ELF-1 (cell line): ENCODE data around the gene EVA1C.
"Not testable (repeated sequence)": the region's sequence is repeated elsewhere in the genome, so short reads cannot be mapped to it uniquely, and the experiment has no call there.

Experiments
- DNase-seq: peaks from one replicate; pipeline ENCODE4 v3.0.0-alpha.2; 2016; ENCODE audit warnings: low read depth, low spot score

EVA1C gene

GRCh38 chr21:32530809-32531208 lies 118.3 kb downstream of the EVA1C start:
- DNase-seq = not testable (repeated sequence)

DNA sequence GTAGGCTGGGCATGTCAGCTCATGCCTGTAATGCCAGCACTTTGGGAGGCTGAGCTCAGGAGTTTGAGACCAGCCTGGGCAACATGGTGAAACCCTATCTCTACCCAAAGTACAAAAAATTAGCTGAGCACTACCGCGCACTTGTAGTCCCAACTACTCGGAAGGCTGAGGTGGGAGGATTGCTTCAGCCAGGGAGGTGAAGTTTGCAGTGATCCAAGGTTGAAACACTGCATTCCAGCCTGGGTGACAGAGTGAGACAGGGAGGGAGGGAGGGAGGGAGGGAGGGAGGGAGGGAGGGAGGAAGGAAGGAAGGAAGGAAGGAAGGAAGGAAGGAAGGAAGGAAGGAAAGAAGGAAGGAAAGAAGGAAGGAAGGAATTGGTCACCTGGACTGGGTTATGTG lies 119.1 kb downstream of the EVA1C start:
- not testable (repeated sequence) for DNase-seq

GRCh38 chr21:32532636-32533035 lies 120.1 kb downstream of the EVA1C start:
- DNase-seq = no peak

- no peak for DNase-seq
Measured at GRCh38 chr21:32533053-32533452, 120.5 kb downstream of the EVA1C start.

- no peak for DNase-seq
Measured at GRCh38 chr21:32533611-32534010, 121.1 kb downstream of the EVA1C start.

DNA sequence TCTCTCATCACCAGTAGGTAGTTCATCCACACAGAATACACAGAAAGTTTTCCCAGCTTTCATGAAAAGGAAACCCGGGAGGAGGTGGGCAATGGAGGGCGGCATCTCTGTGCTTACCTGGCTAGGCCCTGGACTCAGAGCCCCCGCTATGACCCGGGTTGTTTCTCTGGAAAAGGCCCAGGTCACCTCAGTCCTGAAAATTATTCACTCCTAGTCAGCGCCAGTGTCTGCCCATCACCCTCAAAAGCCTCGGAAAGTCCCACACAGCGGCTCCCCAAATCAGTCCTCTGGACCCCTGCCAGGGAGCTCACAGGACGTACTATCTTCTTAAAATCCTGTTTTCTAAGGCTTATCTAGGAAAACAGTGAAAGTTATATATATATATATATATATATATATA lies 121.6 kb downstream of the EVA1C start:
- no peak for DNase-seq

- DNase-seq = no peak
Measured at GRCh38 chr21:32535612-32536011, 123.1 kb downstream of the EVA1C start.

DNA sequence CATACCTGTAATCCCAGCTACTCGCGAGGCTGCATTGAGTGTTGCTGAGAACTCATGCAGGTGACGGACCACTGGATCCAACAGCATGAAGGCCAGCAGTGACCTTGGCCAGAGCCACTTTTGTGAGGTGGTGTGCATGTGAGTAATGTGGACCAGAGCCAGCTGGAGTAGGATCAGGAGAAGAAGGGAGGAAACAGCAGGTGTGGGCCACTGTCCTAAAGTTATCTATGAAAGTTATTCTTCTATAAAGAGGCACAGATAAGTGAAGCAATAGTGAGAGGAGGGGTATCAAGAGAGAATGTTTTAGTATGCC lies 125.0 kb downstream of the EVA1C start:
- DNase-seq = no peak

DNA sequence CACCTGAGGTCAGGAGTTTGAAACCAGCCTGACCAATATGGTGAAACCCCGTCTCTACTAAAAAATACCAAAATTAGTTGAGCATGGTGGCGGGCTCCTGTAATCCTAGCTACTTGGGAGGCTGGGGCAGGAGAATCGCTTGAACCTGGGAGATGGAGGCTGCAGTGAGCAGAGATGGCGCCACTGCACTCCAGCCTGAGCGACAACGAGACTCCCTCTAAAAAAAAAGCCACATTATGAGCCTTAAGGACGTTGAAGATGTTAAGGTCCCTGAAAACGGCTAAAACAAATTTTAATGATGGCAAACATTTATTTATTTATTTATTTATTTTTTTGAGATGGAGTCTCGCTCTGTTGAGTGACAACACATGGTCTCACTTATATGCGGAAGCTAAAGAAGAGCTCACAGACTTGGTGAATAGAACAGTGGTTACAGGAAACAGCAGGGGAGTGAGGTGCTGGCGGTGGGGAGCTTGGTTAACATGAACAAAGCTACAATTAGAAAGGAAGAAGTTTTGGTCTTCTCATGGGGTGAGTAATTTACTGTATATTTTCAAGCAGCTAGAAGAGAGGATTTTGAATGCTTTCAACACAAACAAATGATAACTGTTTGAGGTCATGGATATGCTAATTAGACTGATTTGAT lies 125.8 kb downstream of the EVA1C start:
- no peak for DNase-seq

DNA sequence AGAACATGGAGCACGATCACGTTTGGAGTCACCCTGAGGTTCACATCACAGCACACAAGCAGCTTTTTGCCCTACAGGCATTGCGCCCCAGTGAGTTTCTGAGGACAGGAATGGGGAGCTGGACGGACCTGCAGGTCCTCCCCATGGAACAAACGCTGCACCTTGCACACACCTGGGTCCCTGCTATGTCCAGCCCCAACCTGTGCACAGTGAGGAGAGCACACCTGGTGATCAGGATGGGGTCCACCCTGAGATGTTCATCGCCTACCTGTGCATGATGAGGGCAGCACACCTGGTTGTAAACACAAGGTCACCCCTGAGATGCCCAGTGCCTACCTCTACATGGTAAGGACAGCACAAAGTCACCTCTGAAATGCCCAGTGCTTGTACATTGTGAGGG lies 126.9 kb downstream of the EVA1C start:
- no peak for DNase-seq

DNA sequence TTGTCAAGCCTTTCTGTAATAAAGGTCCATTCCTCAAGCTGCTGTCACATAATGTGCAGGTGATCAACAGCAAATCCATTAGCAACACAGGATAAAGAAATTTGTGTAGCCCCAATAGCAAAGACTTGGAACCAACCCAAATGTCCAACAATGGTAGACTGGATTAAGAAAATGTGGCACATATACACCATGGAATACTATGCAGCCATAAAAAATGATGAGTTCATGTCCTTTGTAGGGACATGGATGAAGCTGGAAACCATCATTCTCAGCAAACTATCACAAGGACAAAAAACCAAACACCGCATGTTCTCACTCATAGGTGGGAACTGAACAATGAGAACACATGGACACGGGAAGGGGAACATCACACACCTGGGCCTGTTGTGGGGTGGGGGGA lies 130.6 kb downstream of the EVA1C start:
- DNase-seq = not testable (repeated sequence)

DNA sequence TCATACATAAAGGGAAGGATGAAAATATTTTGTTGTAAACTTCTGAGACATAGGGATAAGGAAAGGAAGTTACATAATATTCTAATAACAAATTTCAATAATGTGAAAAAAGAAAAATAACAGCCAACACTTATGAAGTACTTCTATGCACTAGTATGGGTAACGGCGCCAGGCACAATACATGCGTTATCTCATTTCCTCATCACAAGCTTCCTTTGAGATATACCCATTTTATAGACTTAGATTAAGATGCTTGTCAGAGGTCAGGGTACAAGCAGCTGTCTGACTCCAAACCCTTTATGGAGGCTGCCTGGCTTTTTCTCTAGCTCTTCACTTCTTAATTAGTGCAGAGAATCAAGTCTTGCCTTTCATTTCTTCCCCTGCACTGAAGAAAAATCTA lies 131.5 kb downstream of the EVA1C start:
- DNase-seq = no peak

DNA sequence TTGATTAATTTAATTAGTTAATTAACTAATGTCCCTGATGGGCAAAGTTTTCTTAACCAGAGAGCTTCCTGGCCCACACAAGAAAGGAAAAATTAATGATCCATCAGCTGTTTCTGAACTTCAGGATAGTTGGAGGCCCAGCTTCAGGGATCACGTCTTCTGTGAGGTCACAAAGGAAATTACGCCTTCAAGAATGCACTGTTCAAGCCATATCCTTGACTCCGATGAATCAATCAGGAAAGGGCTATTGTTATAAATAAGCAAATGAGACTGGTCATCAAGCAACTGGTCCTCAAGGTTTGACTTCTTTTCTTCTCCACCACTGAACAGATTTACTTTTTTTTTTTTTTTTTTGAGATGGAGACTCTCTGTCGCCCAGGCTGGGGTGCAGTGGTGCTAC lies 132.2 kb downstream of the EVA1C start:
- no peak for DNase-seq

DNA sequence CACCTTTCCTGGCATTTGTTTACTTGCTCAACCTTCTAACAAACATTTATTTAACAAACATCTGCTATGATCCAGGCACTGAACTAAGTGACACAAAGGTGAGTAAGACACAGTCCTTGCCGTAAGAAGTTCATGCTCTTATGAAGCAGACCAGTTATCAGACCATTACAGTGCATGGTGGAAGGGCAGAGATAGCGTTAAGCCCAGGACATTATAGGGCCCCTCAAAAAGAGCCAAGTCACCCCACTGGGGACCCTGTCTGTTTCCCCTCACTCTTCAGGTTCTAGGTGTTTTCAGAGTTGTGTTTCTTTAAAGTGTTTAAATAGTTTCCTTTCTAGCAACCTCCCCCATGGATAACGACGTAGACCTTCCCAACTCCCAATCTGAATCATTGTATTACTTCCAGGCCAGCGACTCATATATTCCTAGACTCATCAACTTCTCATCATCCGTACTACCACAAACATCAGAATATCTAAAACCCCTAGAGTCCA lies 133.5 kb downstream of the EVA1C start:
- DNase-seq = no peak

- DNase-seq = no peak
Measured at GRCh38 chr21:32547018-32547417, 134.5 kb downstream of the EVA1C start.

DNA sequence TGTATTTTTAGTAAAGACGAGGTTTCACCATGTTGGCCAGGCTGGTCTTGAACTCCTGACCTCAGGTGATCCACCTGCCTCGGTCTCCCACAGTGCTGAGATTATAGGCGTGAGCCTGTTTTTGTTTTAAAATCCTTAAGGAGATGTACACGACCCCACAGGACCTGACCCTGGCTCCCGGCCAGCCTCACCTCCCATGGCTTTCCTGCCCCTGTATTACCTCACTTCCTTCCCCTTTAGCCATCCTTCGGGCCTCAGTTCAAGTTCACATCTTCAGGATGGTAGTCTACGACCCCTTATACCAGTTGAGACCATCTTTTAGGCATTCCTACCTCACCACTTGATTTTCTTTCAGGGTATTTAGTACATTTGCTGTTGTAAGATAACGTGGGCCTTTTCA lies 136.5 kb downstream of the EVA1C start:
- DNase-seq = no peak

DNA sequence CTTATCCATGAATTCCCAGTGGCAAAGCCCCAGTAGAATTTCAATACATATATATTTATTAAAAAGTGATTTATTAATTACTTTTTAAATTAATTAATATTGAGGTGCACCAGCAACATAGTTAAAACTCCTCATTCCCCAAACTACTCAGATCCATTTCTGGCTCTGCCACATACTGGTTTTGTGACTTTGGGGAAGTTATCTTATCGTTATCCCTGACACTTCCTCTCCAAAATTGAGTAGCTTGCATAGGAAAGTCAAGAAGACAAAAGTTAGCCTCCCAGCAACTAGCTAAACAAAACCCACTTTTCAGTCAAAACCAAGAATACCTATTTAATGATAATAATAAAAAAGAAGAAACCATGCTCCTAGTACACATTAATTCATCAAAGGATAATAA lies 136.9 kb downstream of the EVA1C start:
- DNase-seq = no peak

GRCh38 chr21:32549886-32550285 lies 137.4 kb downstream of the EVA1C start:
- DNase-seq = no peak

- DNase-seq = no peak
Measured at GRCh38 chr21:32554832-32555638, 142.5 kb downstream of the EVA1C start.

DNA sequence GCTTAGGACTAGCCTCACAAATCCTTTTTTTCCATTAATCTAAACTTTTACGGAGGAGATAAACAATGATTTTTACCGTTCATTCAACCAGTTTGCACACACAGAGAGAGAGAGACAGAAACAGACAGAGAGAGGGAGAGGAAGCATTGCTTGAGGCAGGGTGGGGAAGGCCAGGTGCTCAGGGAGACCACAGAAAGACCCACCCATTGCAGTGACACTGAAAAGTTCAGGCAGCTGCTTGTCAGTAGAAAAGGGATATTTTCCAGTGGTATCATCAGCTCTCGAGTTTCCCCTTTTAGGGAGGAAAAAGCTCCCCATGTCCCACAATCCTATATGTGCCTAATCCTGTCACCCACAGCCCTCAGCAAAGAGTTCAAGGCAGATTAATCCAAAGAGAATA lies 145.6 kb downstream of the EVA1C start:
- DNase-seq = no peak

GRCh38 chr21:32559006-32559610 lies 146.6 kb downstream of the EVA1C start:
- DNase-seq = no peak

GRCh38 chr21:32560896-32561295 lies 148.4 kb downstream of the EVA1C start:
- no peak for DNase-seq

DNA sequence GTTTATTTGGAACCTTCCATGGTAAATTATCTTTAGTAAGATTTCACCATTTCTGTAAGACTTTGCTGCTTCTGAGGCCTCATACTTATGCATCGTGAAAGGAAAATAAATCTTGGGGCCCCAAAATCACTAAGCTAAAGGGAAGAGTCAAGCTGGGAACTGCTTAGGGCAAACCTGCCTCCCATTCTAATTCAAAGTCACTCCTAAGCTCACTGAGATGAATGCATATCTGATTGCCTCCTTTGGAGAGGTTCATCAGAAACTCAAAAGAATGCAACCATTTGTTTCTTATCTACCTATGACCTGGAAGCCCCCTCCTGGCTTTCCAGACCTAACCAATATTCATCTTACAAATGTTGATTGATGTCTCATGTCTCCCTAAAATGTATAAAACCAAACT lies 149.0 kb downstream of the EVA1C start:
- not testable (repeated sequence) for DNase-seq
